Activated B cell treated with CpG ODN at 0.5 μM for 24 hours (primary cell): ENCODE data around the gene TMEM209. TPM values are rescaled to one million over a fixed set of nuclear protein-coding genes. Genes with fewer than 3 reads are reported as not detected.

ENCODE experiments used
- ATAC-seq: fragments of 200-7000 bp; cut with Tn5 transposase; one replicate; pipeline ENCODE4 v1.10.0; 2021; ENCODE audit warnings: low read depth, mild to moderate bottlenecking, moderate library complexity
- CTCF ChIA-PET: fragments of 350-600 bp; sonication (Branson Sonifier 250); formaldehyde crosslinking; loops from one replicate; lab custom pipeline; 2021; ENCODE audit warnings: antibody characterized with exemption; lab: Charles Lee
- POLR2A ChIA-PET: fragments of 350-600 bp; sonication (Branson Sonifier 250); formaldehyde crosslinking; loops from one replicate; lab custom pipeline; 2021; ENCODE audit warnings: antibody characterized with exemption; lab: Charles Lee
- DNase-seq: peaks from one replicate; pipeline ENCODE4 v3.0.0; 2022
- H3K27ac Mint-ChIP-seq: one replicate; pipeline ENCODE4 v1.8.0; 2020; ENCODE audit warnings: mixed read lengths
- H3K27me3 Mint-ChIP-seq: one replicate; pipeline ENCODE4 v1.8.0; 2021; ENCODE audit warnings: mixed read lengths
- H3K36me3 Mint-ChIP-seq: one replicate; pipeline ENCODE4 v1.8.0; 2021; ENCODE audit warnings: low read depth, mixed read lengths
- H3K4me1 Mint-ChIP-seq: one replicate; pipeline ENCODE4 v1.8.0; 2021; ENCODE audit warnings: mixed read lengths
- H3K4me3 Mint-ChIP-seq: one replicate; pipeline ENCODE4 v1.8.0; 2020; ENCODE audit warnings: mild to moderate bottlenecking, mixed read lengths
- H3K9me3 Mint-ChIP-seq: one replicate; pipeline ENCODE4 v1.8.0; 2020; ENCODE audit warnings: mixed read lengths
- intact Hi-C: fragments of 100-400 bp; cut with micrococcal nuclease; formaldehyde crosslinking; loops from one replicate; pipeline ENCODE4 v1.15.1; 2024
- total RNA-seq: library from RNA; stranded (reverse); gene quantifications from 2 replicates; pipeline ENCODE4 v1.2.3, GENCODE V29; 2022
- TF ChIP-seq, protein P1 (sequence below): fragments of 200-600 bp; IDR thresholded peaks from one replicate; pipeline ENCODE4 v1.8.0; 2022; ENCODE audit warnings: antibody characterized with exemption, mild to moderate bottlenecking

TMEM209 gene
- total RNA-seq, 1 donor from 2014 or later: 32.6 TPM

DNA sequence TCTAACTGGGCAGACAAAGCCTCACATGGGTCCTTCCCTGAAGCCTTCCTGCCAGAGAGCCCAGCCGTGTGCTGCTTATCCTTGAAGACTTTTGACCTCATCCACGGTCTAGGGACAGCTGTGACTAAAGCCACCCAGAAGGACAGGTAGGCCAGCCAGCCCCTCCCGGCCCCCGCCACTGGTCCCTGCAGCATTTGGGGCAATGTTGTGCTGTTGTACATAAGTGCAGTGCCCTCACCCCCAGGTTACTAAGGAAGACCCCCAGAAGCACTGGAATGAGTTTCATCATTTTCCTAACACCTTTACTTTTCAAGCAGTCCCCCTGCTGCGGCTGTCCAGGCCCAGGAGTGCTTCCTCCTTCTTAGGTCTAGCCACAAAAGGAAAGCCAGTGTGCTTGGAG is 43.0 kb downstream of the TMEM209 start:
- POLR2A ChIA-PET: no interaction called here
- H3K36me3 Mint-ChIP-seq: peaks cover 74% of the 10 kb centered on the region
- no peak overlapping the region for H3K4me3 Mint-ChIP-seq
- TF ChIP-seq, protein P1, sequence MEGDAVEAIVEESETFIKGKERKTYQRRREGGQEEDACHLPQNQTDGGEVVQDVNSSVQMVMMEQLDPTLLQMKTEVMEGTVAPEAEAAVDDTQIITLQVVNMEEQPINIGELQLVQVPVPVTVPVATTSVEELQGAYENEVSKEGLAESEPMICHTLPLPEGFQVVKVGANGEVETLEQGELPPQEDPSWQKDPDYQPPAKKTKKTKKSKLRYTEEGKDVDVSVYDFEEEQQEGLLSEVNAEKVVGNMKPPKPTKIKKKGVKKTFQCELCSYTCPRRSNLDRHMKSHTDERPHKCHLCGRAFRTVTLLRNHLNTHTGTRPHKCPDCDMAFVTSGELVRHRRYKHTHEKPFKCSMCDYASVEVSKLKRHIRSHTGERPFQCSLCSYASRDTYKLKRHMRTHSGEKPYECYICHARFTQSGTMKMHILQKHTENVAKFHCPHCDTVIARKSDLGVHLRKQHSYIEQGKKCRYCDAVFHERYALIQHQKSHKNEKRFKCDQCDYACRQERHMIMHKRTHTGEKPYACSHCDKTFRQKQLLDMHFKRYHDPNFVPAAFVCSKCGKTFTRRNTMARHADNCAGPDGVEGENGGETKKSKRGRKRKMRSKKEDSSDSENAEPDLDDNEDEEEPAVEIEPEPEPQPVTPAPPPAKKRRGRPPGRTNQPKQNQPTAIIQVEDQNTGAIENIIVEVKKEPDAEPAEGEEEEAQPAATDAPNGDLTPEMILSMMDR: no peak
- H3K27me3 Mint-ChIP-seq: no peaks in the 10 kb centered on the region
- intact Hi-C loops: no loop called here
- H3K4me1 Mint-ChIP-seq: no peaks in the 10 kb centered on the region
- H3K9me3 Mint-ChIP-seq: no peaks in the 10 kb centered on the region
- CTCF ChIA-PET: no interaction called here
- ATAC-seq (no peak), DNase-seq (no peak)
- H3K27ac Mint-ChIP-seq: no peak overlapping the region

DNA sequence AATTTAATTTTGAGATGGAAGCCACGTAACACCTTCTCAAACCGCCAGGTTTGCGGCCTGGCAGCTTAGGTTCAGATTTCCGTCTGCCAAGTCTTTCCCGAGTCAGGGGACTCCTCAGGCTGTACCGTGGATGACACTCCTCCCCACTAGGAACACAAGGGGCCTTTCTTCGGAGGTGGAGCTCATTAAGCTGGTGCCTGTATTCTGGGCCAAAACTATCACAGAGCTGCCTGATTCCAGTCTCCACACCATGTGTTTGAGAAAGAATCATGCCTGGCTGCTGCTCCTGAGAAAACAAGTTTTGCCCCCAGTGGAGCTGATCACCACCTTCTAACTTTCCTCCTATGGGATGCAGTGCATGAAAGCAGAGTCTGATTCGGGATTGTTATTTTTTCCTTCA is 44.8 kb downstream of the TMEM209 start:
- DNase-seq (no peak), ATAC-seq (no peak)
- ChIA-PET POLR2A (interaction anchor here (1.2 kb wide), 1 partner anchor 19 kb away, joined by 3 read pairs; no protein-coding TSS in a partner anchor), CTCF (no interaction called here)
- TF ChIP-seq, protein P1: no peak
- H3K36me3 Mint-ChIP-seq: peaks cover 65% of the 10 kb centered on the region
- H3K27ac Mint-ChIP-seq: peak overlapping the region; percentile 12
- H3K4me3 Mint-ChIP-seq: no peak overlapping the region
- H3K4me1 Mint-ChIP-seq: no peaks in the 10 kb centered on the region
- H3K27me3 Mint-ChIP-seq: no peaks in the 10 kb centered on the region
- intact Hi-C loops: no loop called here
- peaks cover 2% of the 10 kb centered on the region for H3K9me3 Mint-ChIP-seq

DNA sequence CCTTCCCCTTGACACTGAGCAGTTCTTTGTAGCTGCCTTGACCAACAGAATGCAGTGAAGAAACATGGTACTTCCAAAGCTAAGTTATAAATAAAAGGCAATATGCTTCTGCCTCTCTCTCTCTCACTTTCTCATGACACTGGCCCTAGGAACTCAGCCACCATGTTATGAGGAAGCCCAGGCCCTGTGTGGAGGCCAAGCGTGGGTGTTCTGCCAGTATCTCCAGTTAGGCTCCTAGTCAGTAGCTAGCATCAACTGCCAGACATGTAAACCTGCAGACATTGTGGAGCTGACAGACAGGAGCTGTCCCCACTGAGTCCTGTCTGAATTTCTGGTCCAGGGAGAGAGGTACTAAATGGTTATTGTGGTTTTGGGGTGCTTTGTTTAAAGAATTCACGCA is 45.2 kb downstream of the TMEM209 start:
- intact Hi-C loops: no loop called here
- no peak for DNase-seq
- TF ChIP-seq, protein P1: no peak
- no peaks in the 10 kb centered on the region for H3K27me3 Mint-ChIP-seq
- no peak for ATAC-seq
- peaks cover 61% of the 10 kb centered on the region for H3K36me3 Mint-ChIP-seq
- POLR2A ChIA-PET: interaction anchor here (0.6 to 1.2 kb wide), 2 partner anchors 9 to 19 kb away, joined by 3 read pairs; no protein-coding TSS in a partner anchor
- no peaks in the 10 kb centered on the region for H3K4me1 Mint-ChIP-seq
- no peak overlapping the region for H3K27ac Mint-ChIP-seq
- CTCF ChIA-PET: no interaction called here
- no peak overlapping the region for H3K4me3 Mint-ChIP-seq
- H3K9me3 Mint-ChIP-seq: peaks cover 2% of the 10 kb centered on the region

DNA sequence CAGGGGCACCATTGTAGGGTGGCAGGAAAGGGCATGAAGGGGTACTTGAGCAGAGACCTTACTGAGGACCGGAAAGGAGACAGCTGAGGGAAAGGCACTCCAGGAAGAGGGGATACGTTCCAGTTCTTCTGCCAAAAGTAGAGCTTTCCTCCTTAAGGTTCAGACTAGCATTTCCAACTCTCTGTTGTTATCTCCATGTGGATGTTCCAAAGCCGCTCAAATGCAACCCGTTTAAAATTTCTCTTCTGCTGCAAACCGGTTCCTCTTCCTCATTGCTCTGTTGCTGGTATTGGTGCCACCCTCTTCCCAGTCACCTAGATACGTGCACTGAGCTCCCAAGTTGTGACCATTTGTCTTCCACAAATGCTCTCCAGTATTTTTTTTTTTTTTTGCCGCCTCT is 47.5 kb downstream of the TMEM209 start:
- Mint-ChIP-seq H3K27ac (peak overlapping the region; percentile 20), H3K4me3 (no peak overlapping the region), H3K4me1 (peaks cover 5% of the 10 kb centered on the region), H3K27me3 (no peaks in the 10 kb centered on the region), H3K9me3 (peaks cover 2% of the 10 kb centered on the region), H3K36me3 (peaks cover 42% of the 10 kb centered on the region)
- ChIA-PET POLR2A (no interaction called here), CTCF (no interaction called here)
- DNase-seq (no peak), ATAC-seq (no peak)
- intact Hi-C loops: no loop called here
- TF ChIP-seq, protein P1: no peak

DNA sequence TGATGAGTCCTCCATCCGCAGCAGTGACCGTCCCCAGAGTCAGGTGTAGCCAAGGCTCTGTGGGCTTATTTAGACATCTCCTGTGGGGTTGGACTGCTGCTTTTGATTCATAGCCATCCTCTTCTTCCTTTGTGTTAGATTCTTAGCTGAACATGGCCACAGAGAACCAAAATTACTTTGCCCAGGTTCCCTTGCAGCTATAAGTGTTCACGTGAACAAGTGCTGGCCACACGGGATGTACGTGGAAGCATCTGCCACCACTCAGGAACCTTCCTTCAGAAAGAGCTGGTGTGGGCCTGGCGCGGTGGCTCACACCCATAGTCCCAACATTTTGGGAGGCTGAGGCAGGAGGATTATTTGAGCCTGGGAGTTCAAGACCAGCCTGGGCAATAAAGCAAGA is 49.1 kb downstream of the TMEM209 start:
- Mint-ChIP-seq H3K4me3 (no peak overlapping the region), H3K27ac (no peak overlapping the region), H3K36me3 (peaks cover 28% of the 10 kb centered on the region), H3K9me3 (peaks cover 2% of the 10 kb centered on the region), H3K4me1 (peaks cover 5% of the 10 kb centered on the region), H3K27me3 (no peaks in the 10 kb centered on the region)
- ATAC-seq (no peak), DNase-seq (no peak)
- intact Hi-C loops: no loop called here
- ChIA-PET CTCF (no interaction called here), POLR2A (no interaction called here)
- TF ChIP-seq, protein P1: no peak
